Nephron progenitor cell (in vitro differentiated cells): Measurements from ENCODE around the gene ZFP42.
A peak's percentile ranks its signal among the peaks of the same experiment; 100 is the strongest.

Source experiments
- DNase-seq: peaks from one replicate; pipeline ENCODE4 v3.0.0; 2021
- H3K27ac Mint-ChIP-seq: 2 replicates; pipeline ENCODE4 v1.8.0; 2021; ENCODE audit warnings: mild to moderate bottlenecking, moderate library complexity, mixed read lengths
- H3K27me3 Mint-ChIP-seq: 2 replicates; pipeline ENCODE4 v1.8.0; 2021; ENCODE audit warnings: mild to moderate bottlenecking, low read depth, mixed read lengths; ENCODE audit not compliant: poor library complexity
- H3K36me3 Mint-ChIP-seq: 2 replicates; pipeline ENCODE4 v1.8.0; 2021; ENCODE audit warnings: low read depth, mixed read lengths
- H3K4me1 Mint-ChIP-seq: 2 replicates; pipeline ENCODE4 v1.8.0; 2021; ENCODE audit warnings: mixed read lengths
- H3K4me3 Mint-ChIP-seq: 2 replicates; pipeline ENCODE4 v1.8.0; 2021; ENCODE audit warnings: mild to moderate bottlenecking, moderate library complexity, mixed read lengths
- H3K9me3 Mint-ChIP-seq: 2 replicates; pipeline ENCODE4 v1.8.0; 2021; ENCODE audit warnings: mild to moderate bottlenecking, moderate library complexity, mixed read lengths
- TF ChIP-seq, protein P1 (sequence below): fragments of 200-600 bp; sonication (generic); IDR thresholded peaks from 2 replicates; pipeline ENCODE4 v1.5.0; 2021; ENCODE audit warnings: antibody characterized with exemption

Gene ZFP42

DNA sequence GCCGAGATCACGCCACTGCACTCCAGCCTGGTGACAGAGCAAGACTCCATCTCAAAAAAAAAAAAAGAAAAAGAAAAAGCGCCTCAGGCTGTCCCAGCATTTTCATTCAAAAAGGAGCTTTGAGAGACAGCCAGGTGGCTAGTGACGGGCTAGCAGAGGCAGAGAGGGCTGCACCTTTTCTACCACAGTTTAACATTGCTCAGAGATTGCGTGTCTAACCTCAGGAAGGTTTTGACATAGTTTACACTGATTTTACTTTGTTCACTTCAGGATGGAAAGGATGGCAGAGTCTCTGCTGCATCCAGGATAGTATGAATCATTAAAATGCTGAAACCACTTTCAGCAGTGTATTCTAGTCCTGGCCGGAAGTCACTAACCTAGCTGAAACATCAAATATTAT, 28.1 kb downstream of the ZFP42 start:
- H3K4me1 Mint-ChIP-seq: peaks cover 17% of the 10 kb centered on the region
- no peak overlapping the region for H3K27ac Mint-ChIP-seq
- no peaks in the 10 kb centered on the region for H3K36me3 Mint-ChIP-seq
- H3K9me3 Mint-ChIP-seq: no peaks in the 10 kb centered on the region
- H3K27me3 Mint-ChIP-seq: no peaks in the 10 kb centered on the region
- H3K4me3 Mint-ChIP-seq: no peak overlapping the region
- TF ChIP-seq, protein P1, sequence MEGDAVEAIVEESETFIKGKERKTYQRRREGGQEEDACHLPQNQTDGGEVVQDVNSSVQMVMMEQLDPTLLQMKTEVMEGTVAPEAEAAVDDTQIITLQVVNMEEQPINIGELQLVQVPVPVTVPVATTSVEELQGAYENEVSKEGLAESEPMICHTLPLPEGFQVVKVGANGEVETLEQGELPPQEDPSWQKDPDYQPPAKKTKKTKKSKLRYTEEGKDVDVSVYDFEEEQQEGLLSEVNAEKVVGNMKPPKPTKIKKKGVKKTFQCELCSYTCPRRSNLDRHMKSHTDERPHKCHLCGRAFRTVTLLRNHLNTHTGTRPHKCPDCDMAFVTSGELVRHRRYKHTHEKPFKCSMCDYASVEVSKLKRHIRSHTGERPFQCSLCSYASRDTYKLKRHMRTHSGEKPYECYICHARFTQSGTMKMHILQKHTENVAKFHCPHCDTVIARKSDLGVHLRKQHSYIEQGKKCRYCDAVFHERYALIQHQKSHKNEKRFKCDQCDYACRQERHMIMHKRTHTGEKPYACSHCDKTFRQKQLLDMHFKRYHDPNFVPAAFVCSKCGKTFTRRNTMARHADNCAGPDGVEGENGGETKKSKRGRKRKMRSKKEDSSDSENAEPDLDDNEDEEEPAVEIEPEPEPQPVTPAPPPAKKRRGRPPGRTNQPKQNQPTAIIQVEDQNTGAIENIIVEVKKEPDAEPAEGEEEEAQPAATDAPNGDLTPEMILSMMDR: no peak
- DNase-seq: no peak

- Mint-ChIP-seq H3K27me3 (peaks cover 6% of the 10 kb centered on the region), H3K9me3 (no peaks in the 10 kb centered on the region)
Observed at GRCh38 chr4:188025476-188025875, 29.9 kb downstream of the ZFP42 start.

GRCh38 chr4:188029114-188029513, 33.5 kb downstream of the ZFP42 start:
- Mint-ChIP-seq H3K27me3 (peaks cover 41% of the 10 kb centered on the region), H3K9me3 (no peaks in the 10 kb centered on the region), H3K4me1 (peaks cover 10% of the 10 kb centered on the region), H3K36me3 (no peaks in the 10 kb centered on the region), H3K27ac (no peak overlapping the region), H3K4me3 (no peak overlapping the region)
- no peak for DNase-seq
- TF ChIP-seq, protein P1: no peak

More at GRCh38 chr4:188025476-188025875, 29.9 kb downstream of the ZFP42 start:
- Mint-ChIP-seq H3K4me3 (no peak overlapping the region), H3K4me1 (peaks cover 17% of the 10 kb centered on the region), H3K36me3 (no peaks in the 10 kb centered on the region), H3K27ac (no peak overlapping the region)
- TF ChIP-seq, protein P1: no peak
- no peak for DNase-seq

DNA sequence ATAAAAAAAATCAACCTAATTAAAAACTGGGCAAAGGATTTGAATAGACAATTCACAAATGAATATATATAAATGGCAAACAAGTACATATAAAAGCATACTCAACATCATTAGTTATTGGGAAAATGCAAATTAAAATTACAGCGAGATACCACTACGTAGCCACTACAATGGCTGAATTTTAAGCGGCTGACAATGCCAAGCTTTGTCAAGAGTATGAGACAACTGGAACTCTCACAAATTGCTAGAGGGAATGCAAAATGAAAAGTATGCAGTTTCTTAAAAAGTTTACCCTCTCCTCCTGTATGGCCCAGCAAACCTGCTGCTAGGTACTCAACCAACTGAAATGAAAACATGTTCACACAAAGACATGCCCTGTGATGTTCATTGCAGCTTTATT, 34.8 kb downstream of the ZFP42 start:
- Mint-ChIP-seq H3K36me3 (no peaks in the 10 kb centered on the region), H3K27me3 (peaks cover 42% of the 10 kb centered on the region), H3K4me1 (peaks cover 10% of the 10 kb centered on the region), H3K4me3 (no peak overlapping the region), H3K27ac (no peak overlapping the region), H3K9me3 (no peaks in the 10 kb centered on the region)
- no peak for DNase-seq
- TF ChIP-seq, protein P1: no peak

DNA sequence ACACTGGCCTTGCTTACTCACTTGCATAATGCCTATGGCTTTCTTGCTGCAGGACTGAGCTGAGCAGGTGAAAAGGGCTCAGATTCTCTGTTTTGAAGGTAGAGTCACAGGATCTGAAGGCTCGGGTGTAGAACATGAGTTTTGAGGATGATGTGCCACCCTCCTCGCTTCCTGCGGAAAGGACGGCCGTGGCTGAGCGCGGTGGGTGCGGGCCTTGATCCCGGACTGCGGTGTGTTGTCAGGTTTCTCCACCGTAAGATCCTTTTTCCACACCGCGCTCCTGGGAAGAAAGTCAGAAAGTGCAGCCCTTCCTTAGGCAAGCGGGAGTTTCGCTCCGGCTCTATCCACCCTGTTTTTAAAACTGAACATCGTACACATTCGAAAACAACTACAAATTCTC, 36.2 kb downstream of the ZFP42 start:
- peaks cover 47% of the 10 kb centered on the region for H3K27me3 Mint-ChIP-seq
- DNase-seq: no peak
- TF ChIP-seq, protein P1: no peak
- H3K27ac Mint-ChIP-seq: no peak overlapping the region
- H3K4me3 Mint-ChIP-seq: peak overlapping the region; percentile 81
- H3K9me3 Mint-ChIP-seq: no peaks in the 10 kb centered on the region
- peaks cover 16% of the 10 kb centered on the region for H3K4me1 Mint-ChIP-seq
- no peaks in the 10 kb centered on the region for H3K36me3 Mint-ChIP-seq

- TF ChIP-seq, protein P1: no peak
- peak overlapping the region; percentile 81 for H3K4me3 Mint-ChIP-seq
Observed at GRCh38 chr4:188032170-188032569, 36.6 kb downstream of the ZFP42 start.

More at GRCh38 chr4:188032170-188032569, 36.6 kb downstream of the ZFP42 start:
- H3K9me3 Mint-ChIP-seq: no peaks in the 10 kb centered on the region
- H3K36me3 Mint-ChIP-seq: no peaks in the 10 kb centered on the region
- H3K27ac Mint-ChIP-seq: no peak overlapping the region
- DNase-seq: no peak
- peaks cover 47% of the 10 kb centered on the region for H3K27me3 Mint-ChIP-seq
- H3K4me1 Mint-ChIP-seq: peaks cover 16% of the 10 kb centered on the region
